Gastroesophageal sphincter (tissue), 3 donors: ENCODE measurements around the gene EIF3J.

Experiments
- EP300 ChIP-seq: sonication (generic); formaldehyde crosslinking; IDR thresholded peaks from one replicate; pipeline ENCODE4 v1.6.1; 2017; ENCODE audit warnings: antibody characterized with exemption, mild to moderate bottlenecking
- POLR2A ChIP-seq, 2 donors: fragments of 450-650 bp; IDR thresholded peaks; one replicate each; pipeline ENCODE4 v1.6.1; 2017; ENCODE audit warnings: antibody characterized with exemption in 2 of 2, mild to moderate bottlenecking in 2 of 2, moderate library complexity in 1 of 2
- POLR2AphosphoS5 ChIP-seq: sonication (generic); formaldehyde crosslinking; IDR thresholded peaks from one replicate; pipeline ENCODE4 v1.6.1; 2017; ENCODE audit warnings: antibody characterized with exemption
- TF ChIP-seq, protein P1 (sequence below), 4 experiments: fragments of 200-600 bp in 2 of 4; fragments of 450-650 bp in 2 of 4; sonication (generic) in 1 of 4; IDR thresholded peaks; one replicate each; pipeline ENCODE4 v1.5.1; 2017 to 2019; ENCODE audit warnings: antibody characterized with exemption in 4 of 4, mild to moderate bottlenecking in 2 of 4, moderate library complexity in 2 of 4

DNA sequence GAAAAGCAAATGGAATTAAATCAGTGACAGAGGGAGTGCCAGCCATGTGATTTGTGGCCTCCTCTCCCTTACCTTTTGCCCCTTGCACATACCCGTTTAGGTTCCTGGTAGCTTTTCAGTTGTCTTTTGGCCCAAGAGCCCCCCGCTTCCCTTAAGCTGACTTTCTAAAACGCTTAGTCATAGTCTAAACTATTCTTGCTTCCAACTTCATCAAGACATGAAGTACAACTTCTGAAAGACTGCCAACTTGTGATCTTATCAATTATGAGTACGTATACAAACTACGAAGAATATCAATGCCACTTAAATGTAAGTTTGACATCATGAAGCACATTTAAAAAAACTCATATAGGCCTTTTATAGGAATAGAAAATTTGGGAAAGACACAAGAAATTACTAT is 61.9 kb downstream of the EIF3J start:
- TF ChIP-seq POLR2A (IDR thresholded peaks at IDR 0.05), result no peak
- TF ChIP-seq, protein P1, sequence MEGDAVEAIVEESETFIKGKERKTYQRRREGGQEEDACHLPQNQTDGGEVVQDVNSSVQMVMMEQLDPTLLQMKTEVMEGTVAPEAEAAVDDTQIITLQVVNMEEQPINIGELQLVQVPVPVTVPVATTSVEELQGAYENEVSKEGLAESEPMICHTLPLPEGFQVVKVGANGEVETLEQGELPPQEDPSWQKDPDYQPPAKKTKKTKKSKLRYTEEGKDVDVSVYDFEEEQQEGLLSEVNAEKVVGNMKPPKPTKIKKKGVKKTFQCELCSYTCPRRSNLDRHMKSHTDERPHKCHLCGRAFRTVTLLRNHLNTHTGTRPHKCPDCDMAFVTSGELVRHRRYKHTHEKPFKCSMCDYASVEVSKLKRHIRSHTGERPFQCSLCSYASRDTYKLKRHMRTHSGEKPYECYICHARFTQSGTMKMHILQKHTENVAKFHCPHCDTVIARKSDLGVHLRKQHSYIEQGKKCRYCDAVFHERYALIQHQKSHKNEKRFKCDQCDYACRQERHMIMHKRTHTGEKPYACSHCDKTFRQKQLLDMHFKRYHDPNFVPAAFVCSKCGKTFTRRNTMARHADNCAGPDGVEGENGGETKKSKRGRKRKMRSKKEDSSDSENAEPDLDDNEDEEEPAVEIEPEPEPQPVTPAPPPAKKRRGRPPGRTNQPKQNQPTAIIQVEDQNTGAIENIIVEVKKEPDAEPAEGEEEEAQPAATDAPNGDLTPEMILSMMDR (IDR thresholded peaks at IDR 0.05), result no peak
- no peak for TF ChIP-seq EP300
- TF ChIP-seq POLR2AphosphoS5, result no peak
